Upper lobe of left lung (tissue), 6 donors: ENCODE data around the gene PRR23A. TPM values are rescaled to one million over a fixed set of nuclear protein-coding genes. Genes with fewer than 3 reads are reported as not detected.
"Not testable (repeated sequence)": the region's sequence is repeated elsewhere in the genome, so short reads cannot be mapped to it uniquely, and the experiment has no call there.

ENCODE experiments used
- ATAC-seq, 2 donors: fragments of 200-7000 bp; cut with Tn5 transposase; one replicate each; pipeline ENCODE4 v1.9.1; 2022; ENCODE audit warnings: mild to moderate bottlenecking in 2 of 2, moderate library complexity in 2 of 2; ENCODE audit not compliant: low FRiP score in 2 of 2
- DNase-seq, 2 donors: peaks; one replicate each; pipeline ENCODE4 v3.0.0-alpha.2; 2019 to 2020
- H3K27ac ChIP-seq, 4 donors: fragments of 200-600 bp; sonication (generic); one replicate each; pipeline ENCODE4 v1.5.1; 2016 to 2019
- H3K27me3 ChIP-seq, 4 donors: fragments of 200-600 bp; sonication (generic); one replicate each; pipeline ENCODE4 v1.5.1; 2017 to 2019
- H3K36me3 ChIP-seq, 4 donors: fragments of 200-600 bp; sonication (generic); one replicate each; pipeline ENCODE4 v1.5.1; 2016 to 2019
- H3K4me1 ChIP-seq, 4 donors: fragments of 200-600 bp; sonication (generic); one replicate each; pipeline ENCODE4 v1.5.1; 2018 to 2019
- H3K4me3 ChIP-seq, 4 donors: fragments of 200-600 bp; sonication (generic); one replicate each; pipeline ENCODE4 v1.5.1; 2017 to 2019; ENCODE audit warnings: mild to moderate bottlenecking in 2 of 4, moderate library complexity in 1 of 4
- H3K9me3 ChIP-seq, 4 donors: fragments of 200-600 bp; sonication (generic); one replicate each; pipeline ENCODE4 v1.5.1; 2018 to 2019
- EP300 ChIP-seq, 4 donors: sonication (generic); formaldehyde crosslinking; IDR thresholded peaks; one replicate each; pipeline ENCODE4 v1.5.1; 2017; ENCODE audit warnings: antibody characterized with exemption in 4 of 4, control low read depth in 2 of 4
- POLR2A ChIP-seq, 4 donors: fragments of 450-650 bp; IDR thresholded peaks; one replicate each; pipeline ENCODE4 v1.5.1; 2016 to 2017; ENCODE audit warnings: antibody characterized with exemption in 4 of 4, mild to moderate bottlenecking in 2 of 4
- POLR2AphosphoS5 ChIP-seq, 2 donors: sonication (generic); formaldehyde crosslinking; IDR thresholded peaks; one replicate each; pipeline ENCODE4 v1.5.1; 2017; ENCODE audit warnings: antibody characterized with exemption in 2 of 2
- WGBS, 2 donors: methylation state at CpG; one replicate each; pipeline ENCODE4 v1.1.5; 2017 to 2018; 5-methylcytosine and 5-hydroxymethylcytosine counted together
- total RNA-seq, 6 donors: library from RNA; depleted of rRNA in 4 of 6; stranded (reverse); fragments of >200 nt in 4 of 6; gene quantifications; one replicate each; pipeline versions ENCODE4 v1.1.0 to v1.2.1, GENCODE V29; 2016 to 2021
- TF ChIP-seq, protein P1 (sequence below), 6 experiments: fragments of 450-650 bp in 4 of 6; fragments of 200-600 bp in 2 of 6; sonication (generic) in 2 of 6; IDR thresholded peaks; one replicate each; pipeline ENCODE4 v1.5.1; 2016 to 2019; ENCODE audit warnings: antibody characterized with exemption in 6 of 6
- donor health status: DM: no; HTN: no; CAD: no; lungs with moderate emphysema.
- donor health status: DM: no; HTN: yes; CAD: no; lungs with severe emphysema.

PRR23A gene
- total RNA-seq, 6 donors from 2014 or later: not detected

DNA sequence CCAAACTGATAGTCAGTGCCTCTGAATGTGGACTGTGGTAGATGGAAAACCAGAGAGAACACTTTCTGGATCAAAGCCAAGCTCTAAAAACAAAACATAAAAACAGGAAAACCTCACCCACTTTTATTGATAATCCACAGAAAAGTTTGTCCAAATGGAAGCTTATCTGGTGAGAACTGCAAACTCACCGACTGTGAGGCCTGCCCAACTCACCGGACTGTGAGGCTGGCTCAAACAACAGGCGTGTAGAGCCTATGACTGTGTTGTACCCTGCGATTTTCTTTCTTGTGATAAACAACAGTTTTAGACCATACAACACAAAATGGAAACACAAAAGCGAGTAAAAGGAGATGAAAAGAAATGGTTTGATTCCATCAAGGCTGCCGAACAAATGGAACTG, 31.4 kb upstream of the PRR23A start:
- no peak for ATAC-seq
- H3K27ac ChIP-seq: no peak overlapping the region
- H3K4me1 ChIP-seq: no peaks in the 10 kb centered on the region
- H3K9me3 ChIP-seq: no peaks in the 10 kb centered on the region
- no peak overlapping the region for H3K4me3 ChIP-seq
- H3K27me3 ChIP-seq: no peaks in the 10 kb centered on the region
- no peaks in the 10 kb centered on the region for H3K36me3 ChIP-seq
- DNase-seq: no peak
- 82 to 84% methylated on average over 6 of the region's 6 CpGs for WGBS, 2 donors
- TF ChIP-seq POLR2A (IDR thresholded peaks at IDR 0.05) (no peak), POLR2AphosphoS5 (IDR thresholded peaks at IDR 0.05) (no peak), EP300 (IDR thresholded peaks at IDR 0.05) (no peak)
- TF ChIP-seq, protein P1, sequence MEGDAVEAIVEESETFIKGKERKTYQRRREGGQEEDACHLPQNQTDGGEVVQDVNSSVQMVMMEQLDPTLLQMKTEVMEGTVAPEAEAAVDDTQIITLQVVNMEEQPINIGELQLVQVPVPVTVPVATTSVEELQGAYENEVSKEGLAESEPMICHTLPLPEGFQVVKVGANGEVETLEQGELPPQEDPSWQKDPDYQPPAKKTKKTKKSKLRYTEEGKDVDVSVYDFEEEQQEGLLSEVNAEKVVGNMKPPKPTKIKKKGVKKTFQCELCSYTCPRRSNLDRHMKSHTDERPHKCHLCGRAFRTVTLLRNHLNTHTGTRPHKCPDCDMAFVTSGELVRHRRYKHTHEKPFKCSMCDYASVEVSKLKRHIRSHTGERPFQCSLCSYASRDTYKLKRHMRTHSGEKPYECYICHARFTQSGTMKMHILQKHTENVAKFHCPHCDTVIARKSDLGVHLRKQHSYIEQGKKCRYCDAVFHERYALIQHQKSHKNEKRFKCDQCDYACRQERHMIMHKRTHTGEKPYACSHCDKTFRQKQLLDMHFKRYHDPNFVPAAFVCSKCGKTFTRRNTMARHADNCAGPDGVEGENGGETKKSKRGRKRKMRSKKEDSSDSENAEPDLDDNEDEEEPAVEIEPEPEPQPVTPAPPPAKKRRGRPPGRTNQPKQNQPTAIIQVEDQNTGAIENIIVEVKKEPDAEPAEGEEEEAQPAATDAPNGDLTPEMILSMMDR (IDR thresholded peaks at IDR 0.05): no peak

DNA sequence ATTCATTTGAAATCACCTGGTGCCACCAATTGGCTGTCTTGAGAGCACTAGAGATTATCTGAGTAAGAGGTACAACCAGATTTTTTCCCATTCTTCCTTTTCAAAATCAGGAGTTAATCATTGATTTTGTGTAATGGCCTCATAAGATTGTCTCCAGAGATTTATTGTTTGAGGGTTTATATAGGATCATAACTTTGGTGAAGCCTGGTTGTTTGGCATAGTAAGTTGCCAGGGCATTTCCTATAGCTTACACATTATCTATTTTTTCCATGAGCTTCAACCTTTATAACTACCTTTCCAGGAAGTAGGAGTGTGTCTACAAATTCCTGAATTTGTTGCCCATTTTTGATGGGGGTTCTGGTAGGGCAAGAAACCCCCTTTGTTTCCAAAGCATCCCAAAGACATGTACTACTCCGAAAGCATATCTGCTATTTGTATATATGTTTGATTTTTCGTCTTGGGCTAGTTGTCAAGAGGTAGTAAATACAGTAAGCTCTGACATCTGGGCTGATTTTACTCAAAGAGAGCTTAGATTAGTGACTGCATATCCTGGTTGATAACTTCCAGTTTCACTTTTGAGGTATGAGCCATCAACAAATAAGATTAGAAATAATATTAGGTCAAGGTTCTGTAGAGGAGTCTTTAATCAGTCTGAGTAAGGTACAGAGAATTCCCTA, 26.4 kb upstream of the PRR23A start:
- H3K9me3 ChIP-seq: peaks cover 0 to 13% (median 4%) of the 10 kb centered on the region in 4 donors
- H3K4me1 ChIP-seq: no peaks in the 10 kb centered on the region
- WGBS, 2 donors: 83 to 88% methylated on average over 2 of the region's 2 CpGs
- TF ChIP-seq, protein P1 (IDR thresholded peaks at IDR 0.05): no peak
- no peak for TF ChIP-seq EP300 (IDR thresholded peaks at IDR 0.05)
- TF ChIP-seq POLR2AphosphoS5 (IDR thresholded peaks at IDR 0.05): no peak
- no peak for TF ChIP-seq POLR2A (IDR thresholded peaks at IDR 0.05)
- H3K27me3 ChIP-seq: no peaks in the 10 kb centered on the region
- H3K27ac ChIP-seq: no peak overlapping the region
- H3K4me3 ChIP-seq: no peak overlapping the region
- DNase-seq (no peak), ATAC-seq (no peak)
- no peaks in the 10 kb centered on the region for H3K36me3 ChIP-seq

DNA sequence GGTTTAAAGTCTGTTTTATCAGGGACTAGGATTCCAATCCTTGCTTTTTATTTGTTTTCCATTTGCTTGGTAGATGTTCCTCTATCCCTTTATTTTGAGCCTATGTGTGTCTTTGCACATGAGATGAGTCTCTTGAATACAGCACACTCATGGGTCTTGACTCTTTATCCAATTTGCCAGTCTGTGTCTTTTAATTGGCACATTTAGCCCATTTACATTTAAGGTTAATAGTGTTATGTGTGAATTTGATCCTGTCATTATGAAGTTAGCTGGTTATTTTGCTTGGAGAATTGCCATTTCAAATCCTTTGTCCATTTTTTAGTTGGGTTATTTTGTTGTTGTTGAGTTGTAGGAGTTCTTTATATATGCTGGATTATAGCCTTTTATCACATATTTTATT, 24.5 kb upstream of the PRR23A start:
- ATAC-seq, H3K36me3 ChIP-seq, H3K27me3 ChIP-seq, H3K27ac ChIP-seq, DNase-seq, H3K4me3 ChIP-seq, H3K4me1 ChIP-seq: not testable (repeated sequence)
- peaks cover 0 to 13% (median 4%) of the 10 kb centered on the region in 4 donors for H3K9me3 ChIP-seq

DNA sequence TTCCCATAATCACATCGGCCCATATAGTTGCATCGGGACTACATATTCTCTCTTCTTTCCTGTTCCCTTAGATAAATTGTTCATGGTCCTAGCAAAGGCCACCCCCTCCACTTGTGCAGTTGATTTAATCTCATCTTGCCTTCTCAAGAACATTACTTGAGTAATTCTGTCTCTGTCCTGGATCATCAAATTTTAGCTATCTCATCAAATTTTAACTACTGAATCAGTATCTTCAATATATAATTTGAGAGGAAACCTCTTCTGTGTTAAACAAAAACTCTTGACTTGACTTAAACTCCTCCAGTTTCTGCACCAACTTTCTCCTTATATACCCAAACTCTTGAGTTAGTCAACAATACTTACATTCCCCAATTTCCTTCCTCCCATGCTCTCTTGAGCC, 18.9 kb upstream of the PRR23A start:
- Histone ChIP-seq H3K4me3 (no peak overlapping the region), H3K27me3 (no peaks in the 10 kb centered on the region), H3K9me3 (peaks cover 0 to 11% (median 5%) of the 10 kb centered on the region in 4 donors), H3K36me3 (no peaks in the 10 kb centered on the region), H3K27ac (no peak overlapping the region), H3K4me1 (no peaks in the 10 kb centered on the region)
- 90 to 94% methylated on average over 2 of the region's 2 CpGs for WGBS, 2 donors
- DNase-seq (no peak), ATAC-seq (no peak)
- no peak for TF ChIP-seq EP300 (IDR thresholded peaks at IDR 0.05)
- TF ChIP-seq POLR2A (IDR thresholded peaks at IDR 0.05): no peak
- no peak for TF ChIP-seq POLR2AphosphoS5 (IDR thresholded peaks at IDR 0.05)
- TF ChIP-seq, protein P1 (IDR thresholded peaks at IDR 0.05): no peak

DNA sequence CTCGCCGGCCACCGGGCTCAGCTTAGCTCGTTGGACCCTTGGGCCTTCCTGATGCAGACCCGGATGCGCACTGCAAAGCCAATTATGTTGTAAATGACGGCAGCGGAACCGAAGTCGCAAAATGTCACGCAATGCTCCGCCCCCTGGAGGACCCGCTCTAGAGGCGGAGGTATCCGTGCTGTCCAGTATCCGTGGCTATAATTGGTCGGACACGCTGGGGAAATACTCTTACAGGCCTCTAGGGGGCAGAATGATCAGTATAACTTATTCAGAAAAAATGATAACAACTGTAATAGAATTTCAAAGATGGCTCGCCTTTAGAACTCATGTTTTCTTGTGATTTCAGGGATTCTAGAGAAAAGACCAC, 14.8 kb upstream of the PRR23A start, which contains the start of gene PRR23B:
Gene PRR23B, minus strand, starts transcription at position 59 of the 367 bp plus-strand sequence. CDS start 265 bp downstream, outside the sequence.
- WGBS, 2 donors: 51 to 58% methylated on average over 18 to 19 of the region's 19 CpGs

More for the DNA sequence above, 14.8 kb upstream of the PRR23A start, which contains the start of gene PRR23B:
- ATAC-seq: no peak
- H3K9me3 ChIP-seq: peaks cover 0 to 13% (median 5%) of the 10 kb centered on the region in 4 donors
- H3K4me1 ChIP-seq: no peaks in the 10 kb centered on the region
- no peak for DNase-seq
- no peaks in the 10 kb centered on the region for H3K36me3 ChIP-seq
- no peak for TF ChIP-seq EP300 (IDR thresholded peaks at IDR 0.05)
- TF ChIP-seq, protein P1 (IDR thresholded peaks at IDR 0.05): no peak
- no peak for TF ChIP-seq POLR2A (IDR thresholded peaks at IDR 0.05)
- TF ChIP-seq POLR2AphosphoS5 (IDR thresholded peaks at IDR 0.05): no peak
- no peaks in the 10 kb centered on the region for H3K27me3 ChIP-seq
- H3K4me3 ChIP-seq: no peak within 1 kb of the TSS
- H3K27ac ChIP-seq: no peak within 1 kb of the TSS
